ENCODE measurements around the gene FGD2. TPM values are rescaled to one million over a fixed set of nuclear protein-coding genes. Genes with fewer than 3 reads are reported as not detected.

Gene FGD2
- total and polyA plus RNA-seq, 2 donors (not counting 1 experiment from before 2014, with no cell fraction given) = 352 to 682 TPM

- CTCF ChIA-PET = interaction anchor here (0.5 to 1.9 kb wide), 4 partner anchors 46 to 337 kb away, joined by 3 to 5 read pairs (median 4); no protein-coding TSS in a partner anchor
- DNase-seq = no peak
- H3K4me3 Mint-ChIP-seq = no peak overlapping the region
- intact Hi-C loops (cut with micrococcal nuclease) = no loop called here
- no peaks in the 10 kb centered on the region for H3K9me3 Mint-ChIP-seq (ENCODE audit: insufficient read depth)
- no peak overlapping the region for H3K4me3 ChIP-seq (ENCODE audit: control extremely low read depth in 1 of 5, extremely low read depth in 1 of 5, insufficient read depth in 1 of 5, low read depth in 2 of 5, low read length in 4 of 5)
- H3K4me1 ChIP-seq (ENCODE audit: control insufficient read depth in 2 of 2, insufficient read depth in 2 of 2, low read length in 2 of 2) = no peaks in the 10 kb centered on the region
- H3K27ac Mint-ChIP-seq = no peak overlapping the region
- H4K20me1 ChIP-seq (ENCODE audit: control insufficient read depth, insufficient read depth, low read length, poor library complexity, severe bottlenecking) = peaks cover 19% of the 10 kb centered on the region
- POLR2A ChIA-PET = no interaction called here
- TF ChIP-seq CTCF (IDR thresholded peaks at IDR 0.05) (no peak), EZH2 (IDR thresholded peaks at IDR 0.05; ENCODE audit: borderline replicate concordance, insufficient read depth, low read depth, low read length, poor library complexity, severe bottlenecking) (no peak)
- no peaks in the 10 kb centered on the region for H3K27me3 ChIP-seq (replicated peaks in 1 of 4; ENCODE audit: control extremely low read depth in 1 of 4, control insufficient read depth in 3 of 4, insufficient read depth in 4 of 4, low read length in 3 of 4)
- no peak for ATAC-seq (ENCODE audit: low read depth)
- no peaks in the 10 kb centered on the region for H3K27me3 Mint-ChIP-seq
- H3K9me3 ChIP-seq (ENCODE audit: control extremely low read depth in 1 of 3, control insufficient read depth in 2 of 3, insufficient read depth in 1 of 3, low read length in 2 of 3) = no peaks in the 10 kb centered on the region
- no peak overlapping the region for H3K4me2 ChIP-seq (replicated peaks; ENCODE audit: low read depth, low read length, poor library complexity, severe bottlenecking)
- H3K27ac ChIP-seq (ENCODE audit: low read length in 2 of 2) = no peak overlapping the region
- H3K79me2 ChIP-seq (ENCODE audit: control insufficient read depth, insufficient read depth, low read length) = peaks cover 3% of the 10 kb centered on the region
- H2AFZ ChIP-seq (ENCODE audit: insufficient read depth, low read depth, low read length, poor library complexity, severe bottlenecking) = no peak overlapping the region
- peaks cover 2 to 99% of the 10 kb centered on the region in 2 experiments for H3K36me3 ChIP-seq (replicated peaks in 1 of 2; ENCODE audit: control extremely low read depth in 1 of 2, control insufficient read depth in 1 of 2, extremely low read depth in 1 of 2, insufficient read depth in 2 of 2, low read length in 1 of 2)
- H3K9ac ChIP-seq (ENCODE audit: low read length) = no peak overlapping the region
- no peaks in the 10 kb centered on the region for H3K4me1 Mint-ChIP-seq
- 94% methylated on average over 13 of the region's 14 CpGs for WGBS (ENCODE audit: insufficient coverage)
Observed at GRCh38 chr6:36971921-36972673, 33.4 kb upstream of the FGD2 start.

DNA sequence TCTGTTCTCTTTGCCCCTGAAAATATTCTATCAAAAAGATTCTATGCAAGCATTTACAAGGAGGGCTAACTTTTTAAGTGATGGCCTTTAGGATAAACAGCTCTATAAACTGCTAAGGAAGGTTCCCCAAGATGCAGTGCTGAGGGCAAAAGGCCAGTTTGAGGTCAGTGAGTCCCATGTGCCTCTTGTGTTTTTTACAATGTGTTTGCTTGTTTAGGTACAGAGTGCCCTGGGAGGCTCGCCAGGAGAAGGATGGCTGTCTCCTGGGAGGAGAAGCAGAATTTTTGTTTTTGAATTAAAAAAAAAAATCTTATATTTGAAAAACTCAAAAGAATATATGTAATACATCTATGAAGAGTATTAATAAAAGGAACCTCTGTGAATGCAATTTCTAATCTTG lies 32.3 kb upstream of the FGD2 start:
- intact Hi-C loops (cut with micrococcal nuclease) = no loop called here
- H3K9me3 Mint-ChIP-seq (ENCODE audit: insufficient read depth) = no peaks in the 10 kb centered on the region
- Histone ChIP-seq H2AFZ (ENCODE audit: insufficient read depth, low read depth, low read length, poor library complexity, severe bottlenecking) (no peak overlapping the region), H4K20me1 (ENCODE audit: control insufficient read depth, insufficient read depth, low read length, poor library complexity, severe bottlenecking) (peaks cover 30% of the 10 kb centered on the region), H3K9ac (ENCODE audit: low read length) (no peak overlapping the region), H3K79me2 (ENCODE audit: control insufficient read depth, insufficient read depth, low read length) (peaks cover 13% of the 10 kb centered on the region), H3K27ac (ENCODE audit: low read length in 2 of 2) (no peak overlapping the region), H3K27me3 (replicated peaks in 1 of 4; ENCODE audit: control extremely low read depth in 1 of 4, control insufficient read depth in 3 of 4, insufficient read depth in 4 of 4, low read length in 3 of 4) (no peaks in the 10 kb centered on the region), H3K4me1 (ENCODE audit: control insufficient read depth in 2 of 2, insufficient read depth in 2 of 2, low read length in 2 of 2) (no peaks in the 10 kb centered on the region), H3K9me3 (ENCODE audit: control extremely low read depth in 1 of 3, control insufficient read depth in 2 of 3, insufficient read depth in 1 of 3, low read length in 2 of 3) (no peaks in the 10 kb centered on the region), H3K4me3 (ENCODE audit: control extremely low read depth in 1 of 5, extremely low read depth in 1 of 5, insufficient read depth in 1 of 5, low read depth in 2 of 5, low read length in 4 of 5) (no peak overlapping the region), H3K36me3 (replicated peaks in 1 of 2; ENCODE audit: control extremely low read depth in 1 of 2, control insufficient read depth in 1 of 2, extremely low read depth in 1 of 2, insufficient read depth in 2 of 2, low read length in 1 of 2) (peaks cover 2 to 99% of the 10 kb centered on the region in 2 experiments), H3K4me2 (replicated peaks; ENCODE audit: low read depth, low read length, poor library complexity, severe bottlenecking) (no peak overlapping the region)
- ChIA-PET CTCF (interaction anchor here (0.7 kb wide), 1 partner anchor 32 kb away, joined by 3 read pairs; no protein-coding TSS in a partner anchor), POLR2A (no interaction called here)
- no peak for DNase-seq
- no CpG with 5 or more reads among the region's 1 CpG for WGBS (ENCODE audit: insufficient coverage)
- no peak overlapping the region for H3K4me3 Mint-ChIP-seq
- TF ChIP-seq EZH2 (IDR thresholded peaks at IDR 0.05; ENCODE audit: borderline replicate concordance, insufficient read depth, low read depth, low read length, poor library complexity, severe bottlenecking) = no peak
- no peak for TF ChIP-seq CTCF (IDR thresholded peaks at IDR 0.05)
- ATAC-seq (ENCODE audit: low read depth) = no peak
- H3K27me3 Mint-ChIP-seq = no peaks in the 10 kb centered on the region
- peaks cover 4% of the 10 kb centered on the region for H3K4me1 Mint-ChIP-seq
- H3K27ac Mint-ChIP-seq = no peak overlapping the region
